NCI-H2029 treated with DMSO at 0.1 percent for 48 hours (cell line): ENCODE results near the gene GTF2F1.
"Not testable (repeated sequence)": the region's sequence is repeated elsewhere in the genome, so short reads cannot be mapped to it uniquely, and the experiment has no call there.

Experiments used
- DNase-seq: peaks from one replicate; lab custom pipeline; 2025; lab: John Stamatoyannopoulos, UW

Gene GTF2F1

DNA sequence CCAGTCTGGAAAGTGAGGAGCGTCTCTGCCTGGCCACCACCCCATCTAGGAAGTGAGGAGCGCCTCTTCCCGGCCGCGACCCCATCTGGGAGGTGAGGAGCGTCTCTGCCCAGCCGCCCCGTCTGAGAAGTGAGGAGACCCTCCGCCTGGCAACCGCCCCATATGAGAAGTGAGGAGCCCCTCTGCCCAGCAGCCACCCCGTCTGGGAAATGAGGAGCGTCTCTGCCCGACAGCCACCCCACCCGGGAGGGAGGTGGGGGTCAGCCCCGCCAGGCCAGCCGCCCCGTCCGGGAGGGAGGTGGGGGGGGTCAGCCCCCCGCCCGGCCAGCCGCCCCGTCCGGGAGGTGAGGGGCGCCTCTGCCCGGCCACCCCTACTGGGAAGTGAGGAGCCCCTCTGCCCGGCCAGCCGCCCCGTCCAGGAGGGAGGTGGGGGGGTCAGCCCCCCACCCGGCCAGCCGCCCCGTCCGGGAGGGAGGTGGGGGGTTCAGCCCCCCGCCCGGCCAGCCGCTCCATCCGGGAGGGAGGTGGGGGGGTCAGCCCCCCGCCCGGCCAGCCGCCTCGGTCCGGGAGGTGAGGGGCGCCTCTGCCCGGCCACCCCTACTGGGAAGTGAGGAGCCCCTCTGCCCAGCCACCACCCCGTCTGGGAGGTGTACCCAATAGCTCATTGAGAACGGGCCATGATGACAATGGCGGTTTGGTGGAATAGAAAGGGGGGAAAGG is 37.5 kb downstream of the GTF2F1 start:
- not testable (repeated sequence) for DNase-seq

- no peak for DNase-seq
Observed at GRCh38 chr19:6354098-6354674, 38.8 kb downstream of the GTF2F1 start.

DNA sequence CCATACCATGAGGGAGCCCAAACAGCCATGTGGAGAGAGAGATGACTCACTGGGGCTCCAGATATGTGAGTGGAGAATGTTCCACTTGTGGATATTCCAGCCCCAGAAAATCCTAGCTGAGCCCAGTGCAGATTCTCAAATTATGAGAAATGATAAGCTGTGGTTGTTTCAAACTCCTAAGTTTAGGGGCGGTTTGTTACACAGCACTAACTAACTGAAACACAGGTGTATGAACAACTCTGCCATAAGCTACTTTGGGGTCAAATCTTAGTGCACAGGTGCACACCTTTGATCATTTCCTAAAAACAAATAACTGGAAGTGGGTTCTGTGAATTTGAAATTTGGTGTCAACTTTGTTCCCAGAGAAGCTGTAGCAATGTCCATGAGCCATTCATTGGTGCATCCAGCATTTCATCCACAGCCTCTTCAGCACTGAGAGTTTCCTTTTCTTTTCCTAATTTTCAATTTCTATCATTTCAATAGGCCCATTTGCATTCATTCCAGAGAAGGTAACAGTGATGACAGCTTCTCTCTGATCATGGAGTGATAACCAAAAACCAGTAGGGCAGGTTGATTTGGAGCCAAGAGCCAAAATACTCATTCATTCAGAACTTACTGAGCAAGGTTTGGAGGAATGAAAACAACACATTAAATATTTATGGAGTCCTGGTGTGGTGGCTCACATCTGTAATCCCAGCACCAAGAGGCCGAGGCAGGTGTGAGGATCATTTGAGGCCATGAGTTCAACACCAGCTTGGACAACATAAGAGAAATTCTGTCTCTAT is 40.4 kb downstream of the GTF2F1 start:
- no peak for DNase-seq

- DNase-seq = no peak
Observed at GRCh38 chr19:6350688-6351087, 42.3 kb downstream of the GTF2F1 start.

GRCh38 chr19:6349271-6349670 is 43.7 kb downstream of the GTF2F1 start:
- DNase-seq = not testable (repeated sequence)

- DNase-seq = no peak
Observed at GRCh38 chr19:6343462-6343861, 49.5 kb downstream of the GTF2F1 start.

DNA sequence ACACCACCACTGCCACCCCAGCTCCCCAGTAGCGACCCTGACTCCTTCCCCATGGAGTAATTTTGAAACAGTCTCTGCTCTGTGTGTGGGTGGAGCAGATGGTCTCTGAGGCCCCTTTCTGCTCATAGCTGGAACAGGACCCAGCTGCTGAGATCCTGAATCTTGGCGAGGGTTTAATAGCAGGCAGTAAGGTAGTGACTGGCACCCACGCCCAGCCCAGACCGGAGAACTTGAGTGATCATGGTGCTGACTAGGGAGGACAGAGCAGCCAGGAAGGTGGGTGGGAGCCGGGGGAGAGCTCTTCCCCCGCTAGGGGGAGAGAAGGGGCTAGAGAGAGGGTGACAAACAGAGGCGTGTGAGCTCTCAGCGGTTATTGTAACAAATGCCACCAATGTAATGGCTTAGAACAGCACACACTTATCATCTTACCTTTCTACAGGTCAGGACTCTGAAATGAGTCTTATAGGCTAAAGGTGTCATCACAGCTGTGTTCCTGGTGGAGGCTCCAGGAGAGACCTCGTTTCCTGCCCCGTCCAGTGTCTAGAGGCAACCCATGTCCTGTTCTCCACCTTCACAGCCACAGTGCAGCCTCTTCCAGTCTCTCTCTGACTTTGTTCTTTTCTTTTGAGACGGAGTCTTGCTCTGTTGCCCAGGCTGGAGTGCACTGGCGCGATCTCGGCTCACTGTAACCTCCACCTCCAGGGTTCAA is 52.3 kb downstream of the GTF2F1 start:
- no peak for DNase-seq

DNA sequence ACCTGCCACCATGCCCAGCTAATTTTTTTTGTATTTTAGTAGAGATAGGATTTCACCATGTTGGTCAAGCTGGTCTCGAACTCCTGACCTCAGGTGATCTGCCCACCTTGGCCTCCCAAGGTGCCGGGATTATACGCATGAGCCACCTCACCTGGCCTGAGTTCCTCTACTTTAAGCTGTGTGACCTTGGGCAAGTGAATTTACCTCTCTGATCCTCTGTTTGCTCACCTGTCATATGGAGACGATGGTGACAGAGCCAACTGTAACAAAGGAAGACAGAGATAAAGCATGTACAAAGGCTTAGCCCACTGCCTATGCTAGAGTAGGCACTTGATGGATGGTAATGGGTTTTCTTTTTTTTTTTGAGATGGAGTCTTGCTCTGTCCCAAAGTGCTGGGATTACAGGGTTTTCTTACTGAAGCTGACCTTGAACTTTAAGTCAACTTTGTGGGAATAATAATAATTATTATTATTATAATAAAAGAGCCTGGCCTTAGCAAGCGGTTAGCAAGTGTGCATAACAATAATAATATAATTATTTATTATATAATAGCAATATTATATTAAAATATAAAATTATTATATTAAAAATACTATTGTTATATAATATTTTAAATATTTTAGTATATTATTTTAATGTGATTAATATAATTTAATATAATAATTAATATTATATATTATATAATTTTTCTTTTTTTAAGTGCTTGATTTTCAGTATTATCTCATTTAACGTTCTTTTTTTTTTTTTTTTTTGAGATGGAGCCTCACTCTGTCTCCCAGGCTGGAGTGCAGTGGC is 58.3 kb downstream of the GTF2F1 start:
- DNase-seq = no peak

DNA sequence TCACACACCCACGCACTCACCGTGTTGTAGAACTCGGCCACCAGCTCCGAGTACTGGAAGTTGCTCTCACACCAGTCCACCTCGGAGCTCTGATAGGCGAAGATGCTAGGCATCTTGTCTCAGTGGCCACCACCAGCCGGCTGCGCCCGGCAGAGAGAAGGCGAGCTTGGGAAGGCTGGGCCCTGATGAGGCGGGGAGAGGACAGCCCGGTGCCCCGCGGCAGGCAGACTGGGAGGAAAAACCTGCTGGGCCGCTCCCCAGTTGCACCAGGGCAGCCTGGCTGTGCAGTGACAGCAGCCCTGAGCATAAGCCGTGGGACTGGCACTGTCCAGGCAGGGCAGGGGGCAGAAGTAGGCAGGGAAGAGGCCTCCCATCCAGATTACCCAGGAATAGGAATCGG is 59.5 kb downstream of the GTF2F1 start, which contains the start of gene ACER1:
Gene ACER1, minus strand, starts transcription at position 174 of the 400 bp plus-strand sequence. Its CDS starts 61 bp downstream, at position 113.
- DNase-seq = no peak
